ENCODE data around the gene MGP.

The MGP gene

GRCh38 chr12:14913381-14913781, 27.7 kb upstream of the MGP start:
- TF ChIP-seq ZFX (IDR thresholded peaks at IDR 0.05): no peak
- TF ChIP-seq, protein P1, sequence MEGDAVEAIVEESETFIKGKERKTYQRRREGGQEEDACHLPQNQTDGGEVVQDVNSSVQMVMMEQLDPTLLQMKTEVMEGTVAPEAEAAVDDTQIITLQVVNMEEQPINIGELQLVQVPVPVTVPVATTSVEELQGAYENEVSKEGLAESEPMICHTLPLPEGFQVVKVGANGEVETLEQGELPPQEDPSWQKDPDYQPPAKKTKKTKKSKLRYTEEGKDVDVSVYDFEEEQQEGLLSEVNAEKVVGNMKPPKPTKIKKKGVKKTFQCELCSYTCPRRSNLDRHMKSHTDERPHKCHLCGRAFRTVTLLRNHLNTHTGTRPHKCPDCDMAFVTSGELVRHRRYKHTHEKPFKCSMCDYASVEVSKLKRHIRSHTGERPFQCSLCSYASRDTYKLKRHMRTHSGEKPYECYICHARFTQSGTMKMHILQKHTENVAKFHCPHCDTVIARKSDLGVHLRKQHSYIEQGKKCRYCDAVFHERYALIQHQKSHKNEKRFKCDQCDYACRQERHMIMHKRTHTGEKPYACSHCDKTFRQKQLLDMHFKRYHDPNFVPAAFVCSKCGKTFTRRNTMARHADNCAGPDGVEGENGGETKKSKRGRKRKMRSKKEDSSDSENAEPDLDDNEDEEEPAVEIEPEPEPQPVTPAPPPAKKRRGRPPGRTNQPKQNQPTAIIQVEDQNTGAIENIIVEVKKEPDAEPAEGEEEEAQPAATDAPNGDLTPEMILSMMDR (conservative IDR thresholded peaks at IDR 0.05): no peak
- H3K27ac ChIP-seq: no peak overlapping the region

DNA sequence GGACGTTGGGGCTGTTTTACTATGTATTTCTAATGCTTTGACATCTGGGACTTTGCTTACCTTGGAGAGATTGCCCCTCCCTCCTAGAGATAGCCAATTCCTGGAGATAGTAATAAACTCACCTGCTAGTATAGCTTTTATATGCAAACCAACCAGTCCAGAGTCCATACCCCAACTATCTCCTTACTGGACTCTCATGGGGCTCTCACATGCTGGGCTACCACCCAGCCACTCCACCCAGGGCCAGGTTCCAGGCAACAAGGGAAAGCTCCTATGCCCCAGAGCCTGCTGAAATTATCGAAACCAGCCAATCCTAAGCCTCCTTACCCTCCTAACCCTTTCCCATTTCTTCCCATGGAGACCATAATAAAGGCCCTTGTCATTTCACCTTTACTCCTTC, 25.5 kb upstream of the MGP start:
- no peak overlapping the region for H3K27ac ChIP-seq
- TF ChIP-seq, protein P1 (conservative IDR thresholded peaks at IDR 0.05): no peak
- no peak for TF ChIP-seq ZFX (IDR thresholded peaks at IDR 0.05)

GRCh38 chr12:14910090-14910915, 24.6 kb upstream of the MGP start:
- no peak overlapping the region for H3K27ac ChIP-seq
- TF ChIP-seq ZFX (IDR thresholded peaks at IDR 0.05): no peak
- TF ChIP-seq, protein P1 (conservative IDR thresholded peaks at IDR 0.05): no peak

GRCh38 chr12:14907953-14908352, 22.3 kb upstream of the MGP start:
- TF ChIP-seq, protein P1 (conservative IDR thresholded peaks at IDR 0.05): no peak
- TF ChIP-seq ZFX (IDR thresholded peaks at IDR 0.05): no peak
- H3K27ac ChIP-seq: no peak overlapping the region

GRCh38 chr12:14906114-14906513, 20.5 kb upstream of the MGP start:
- no peak overlapping the region for H3K27ac ChIP-seq
- TF ChIP-seq, protein P1 (conservative IDR thresholded peaks at IDR 0.05): no peak
- TF ChIP-seq ZFX (IDR thresholded peaks at IDR 0.05): no peak

- TF ChIP-seq ZFX (IDR thresholded peaks at IDR 0.05): no peak
- TF ChIP-seq, protein P1 (conservative IDR thresholded peaks at IDR 0.05): no peak
- H3K27ac ChIP-seq: no peak overlapping the region
These were observed 19.8 kb upstream of the MGP start for GRCh38 chr12:14905269-14906004.

DNA sequence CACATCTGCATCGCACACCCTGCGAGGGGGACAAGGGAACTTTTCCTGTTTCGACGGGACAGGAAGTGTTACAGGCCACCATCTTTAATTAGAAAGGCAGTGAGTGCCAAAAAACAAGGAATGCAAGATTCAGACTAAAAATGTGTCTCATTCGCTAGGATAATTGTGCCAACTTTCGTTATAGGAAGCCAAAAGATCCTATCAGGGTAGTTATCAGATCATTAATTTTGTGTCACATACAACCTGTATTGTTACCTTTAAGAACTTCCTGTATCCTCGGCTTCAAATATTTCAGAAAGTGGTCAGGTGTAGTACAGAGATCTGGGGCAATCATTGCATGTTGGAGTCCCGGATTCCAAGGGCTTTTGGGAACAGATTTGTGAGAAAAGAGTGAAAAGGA, 19.2 kb upstream of the MGP start:
- peak overlapping the region; percentile 20 for H3K27ac ChIP-seq
- TF ChIP-seq ZFX (IDR thresholded peaks at IDR 0.05): no peak
- TF ChIP-seq, protein P1 (conservative IDR thresholded peaks at IDR 0.05): no peak

Measured in C4-2B (cell line).